Activated gamma-delta T cell treated with Interleukin-2 at 50 U/mL for 16 hours (primary cell): ENCODE data around the gene NR2F6.
A peak's percentile ranks its signal among the peaks of the same experiment; 100 is the strongest.

Source experiments
- DNase-seq: peaks from one replicate; pipeline ENCODE4 v3.0.0-alpha.2; 2020

Gene NR2F6

DNA sequence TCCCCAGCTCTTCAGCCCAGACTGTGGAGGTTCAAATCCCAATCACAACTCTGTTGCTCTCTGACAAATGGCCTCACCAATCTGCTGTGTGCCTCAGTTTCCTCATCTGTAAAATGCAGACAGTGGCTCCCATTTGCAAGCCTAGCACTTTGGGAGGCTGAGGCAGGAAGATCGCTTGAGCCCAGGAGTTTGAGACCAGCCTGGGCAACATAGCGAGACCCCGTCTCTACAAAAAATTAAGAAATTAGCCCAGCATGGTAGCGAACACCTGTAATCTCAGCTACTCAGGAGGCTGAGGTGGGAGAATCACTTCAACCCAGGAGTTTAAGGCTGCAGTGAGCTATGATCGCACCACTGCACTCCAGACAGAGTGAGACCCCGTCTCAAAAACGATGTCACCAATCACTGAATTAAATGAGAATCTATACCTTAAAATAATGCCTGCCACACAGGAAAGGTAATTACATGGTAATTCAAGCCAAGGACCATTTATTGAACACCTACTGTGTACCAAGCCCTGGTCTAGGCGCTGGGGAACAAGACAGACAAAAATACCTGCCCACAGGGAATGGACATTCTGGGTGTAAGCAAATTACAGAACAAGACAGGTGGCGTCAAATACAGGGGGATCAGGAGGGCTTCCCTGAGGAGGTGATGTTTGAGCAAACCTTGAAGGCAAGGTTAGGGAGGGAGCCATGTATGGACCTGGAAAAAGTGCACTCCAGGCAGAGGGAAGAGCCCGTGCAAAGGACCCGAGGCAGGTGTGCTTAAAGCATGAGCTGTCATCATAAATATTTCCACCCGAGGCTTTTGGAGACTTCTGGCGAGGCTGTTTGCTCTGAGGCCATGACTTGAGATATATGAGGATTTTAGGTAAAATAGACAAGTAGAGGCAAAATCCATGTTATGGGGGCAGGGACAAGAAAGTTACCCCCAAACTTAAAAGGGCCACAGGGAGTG lies 7.7 kb downstream of the NR2F6 start:
- no peak for DNase-seq

DNA sequence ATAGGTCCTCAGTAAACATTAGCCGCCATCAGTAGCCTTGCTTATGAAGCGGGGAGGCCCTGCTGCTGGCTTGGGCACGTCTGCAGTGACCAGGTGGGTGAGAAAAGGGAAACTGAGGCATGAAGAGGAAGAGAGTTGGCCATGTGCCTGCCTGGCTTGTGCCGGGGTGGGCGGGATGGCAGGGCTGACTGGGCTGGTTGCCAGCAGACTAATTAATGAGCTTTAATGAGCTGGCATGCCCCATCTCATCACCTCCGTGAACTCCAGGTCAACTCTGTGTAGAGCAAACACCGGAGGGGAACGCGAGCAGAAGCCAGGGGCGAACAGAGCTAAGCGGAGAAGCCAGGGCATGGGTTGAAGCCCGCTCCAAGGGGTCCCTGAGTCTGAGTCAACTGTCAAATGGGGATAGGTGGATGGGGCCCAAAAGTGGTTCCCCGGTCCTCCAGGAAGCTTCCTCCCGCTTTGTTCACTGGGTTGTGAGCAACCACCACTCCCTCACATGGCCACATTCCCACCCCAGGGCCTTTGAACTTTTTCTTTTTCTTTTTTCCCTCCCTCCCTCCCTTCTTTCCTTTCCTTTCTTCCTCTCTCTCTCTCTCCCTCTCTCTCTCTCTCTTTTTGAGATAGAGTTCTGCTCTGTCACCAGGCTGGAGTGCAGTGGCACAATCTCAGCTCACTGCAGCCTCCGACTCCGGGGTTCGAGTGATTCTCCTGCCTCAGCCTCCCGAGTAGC lies 8.7 kb downstream of the NR2F6 start:
- DNase-seq, result no peak

DNA sequence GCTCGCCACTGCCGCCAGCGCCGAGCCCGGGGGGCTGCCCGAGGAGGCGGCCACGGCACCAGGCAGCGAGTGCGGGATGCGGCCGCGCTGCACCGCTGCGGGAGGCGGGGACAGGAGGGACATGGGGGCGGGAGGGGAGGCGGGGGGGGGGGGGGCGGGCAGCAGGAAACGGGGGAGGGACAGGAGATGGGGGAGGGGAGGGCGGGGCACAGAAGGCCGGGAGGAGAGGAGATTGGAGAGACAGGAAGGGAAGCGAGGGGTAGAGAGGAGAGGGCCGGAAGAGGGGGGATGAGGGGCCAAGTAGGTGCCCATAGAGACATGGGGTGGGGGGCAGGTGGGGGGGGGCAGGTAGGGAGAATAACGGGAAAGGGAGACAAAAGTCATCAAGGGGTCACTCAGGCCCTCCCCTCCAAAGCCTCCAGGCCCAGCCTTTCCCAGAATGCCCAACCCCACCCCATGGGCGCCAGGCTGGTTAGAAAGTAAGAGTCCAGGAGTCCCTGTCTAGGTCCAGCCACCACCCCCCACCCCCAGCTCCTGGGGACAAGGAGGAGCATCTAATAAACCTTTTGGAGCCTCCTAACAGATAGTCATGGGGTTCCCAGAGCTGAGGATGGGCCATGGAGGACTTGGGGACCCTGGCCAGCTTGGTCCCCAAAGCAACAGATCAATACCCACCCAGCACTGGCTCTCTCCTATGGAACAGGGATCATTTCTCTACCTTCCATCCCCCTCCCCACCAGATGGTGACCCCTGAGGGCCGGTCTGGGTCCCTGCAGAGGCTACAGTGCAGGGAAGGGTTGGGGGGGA lies 9.5 kb downstream of the NR2F6 start:
- no peak for DNase-seq

DNA sequence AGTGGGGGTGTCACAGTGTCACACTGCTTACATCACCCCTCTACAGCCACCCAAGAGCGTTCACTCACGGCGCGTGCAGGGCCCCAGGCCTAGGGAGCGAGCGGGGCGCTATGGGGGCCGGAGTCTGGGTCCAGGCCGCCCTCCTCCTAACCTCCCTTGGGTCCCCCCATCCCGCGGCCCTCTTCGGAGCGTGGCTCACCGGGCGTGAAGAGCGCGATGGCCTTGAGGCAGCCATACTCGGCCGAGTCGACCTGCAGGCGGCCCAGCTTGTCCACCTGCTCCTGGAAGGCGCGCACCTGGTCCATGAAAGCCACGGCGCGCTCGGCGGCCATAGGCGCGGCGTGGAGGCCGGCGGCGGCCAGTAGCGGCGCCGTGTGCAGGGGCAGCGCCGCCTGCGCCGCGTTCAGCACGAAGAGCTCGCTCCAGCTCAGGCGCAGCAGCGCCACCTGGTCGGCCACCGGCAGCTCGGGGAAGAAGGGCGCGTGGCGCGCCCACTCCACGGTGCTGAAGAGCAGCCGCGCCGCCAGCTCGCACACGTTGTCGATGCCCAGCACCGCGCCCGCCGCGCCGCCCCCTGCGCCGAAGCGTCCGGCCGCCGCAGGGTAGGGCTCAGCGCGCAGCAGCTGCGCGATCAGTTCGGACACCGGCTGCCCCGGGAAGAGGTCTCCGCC lies 10.3 kb downstream of the NR2F6 start:
- DNase-seq, result peak; percentile 68

DNA sequence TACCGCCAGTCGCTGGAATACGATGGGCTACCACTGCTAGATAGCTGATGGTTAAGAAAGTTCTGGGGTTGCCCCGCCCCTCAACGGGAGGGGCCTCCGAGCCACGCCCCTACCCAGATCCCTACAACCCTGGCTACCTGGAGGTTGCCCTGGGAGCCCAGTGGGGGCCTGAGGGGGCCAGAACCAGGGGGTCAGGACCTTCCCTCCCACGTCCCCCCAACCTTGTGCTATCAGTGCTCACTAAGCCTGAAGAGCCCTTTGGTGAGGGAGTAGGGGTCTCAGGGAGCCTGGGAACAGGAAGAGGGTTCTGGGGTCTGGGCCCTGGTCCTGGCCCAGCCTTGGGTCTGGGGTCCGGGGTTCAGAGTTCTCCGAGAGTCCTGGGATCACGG lies 10.8 kb downstream of the NR2F6 start:
- peak; percentile 36 for DNase-seq

DNA sequence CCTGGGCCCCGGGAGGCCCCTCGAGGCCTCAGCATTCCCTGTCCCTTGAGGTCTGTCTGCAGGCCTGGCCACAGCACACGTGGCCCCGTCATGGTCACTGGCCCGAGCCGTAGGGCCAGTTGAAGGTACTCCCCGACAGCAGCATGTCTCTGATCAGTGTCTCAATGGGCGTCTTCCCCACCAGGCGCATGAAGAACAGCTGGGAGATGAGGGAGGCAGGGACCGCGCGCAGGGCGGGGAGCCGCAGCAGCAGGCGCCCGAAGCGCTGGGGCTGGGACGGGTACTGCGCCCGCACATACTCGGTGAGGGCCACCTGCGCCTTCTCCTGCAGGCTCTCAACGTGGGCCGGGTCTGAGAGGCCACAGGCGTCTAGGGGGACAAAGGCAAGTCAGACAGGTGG lies 13.5 kb downstream of the NR2F6 start:
- no peak for DNase-seq

DNA sequence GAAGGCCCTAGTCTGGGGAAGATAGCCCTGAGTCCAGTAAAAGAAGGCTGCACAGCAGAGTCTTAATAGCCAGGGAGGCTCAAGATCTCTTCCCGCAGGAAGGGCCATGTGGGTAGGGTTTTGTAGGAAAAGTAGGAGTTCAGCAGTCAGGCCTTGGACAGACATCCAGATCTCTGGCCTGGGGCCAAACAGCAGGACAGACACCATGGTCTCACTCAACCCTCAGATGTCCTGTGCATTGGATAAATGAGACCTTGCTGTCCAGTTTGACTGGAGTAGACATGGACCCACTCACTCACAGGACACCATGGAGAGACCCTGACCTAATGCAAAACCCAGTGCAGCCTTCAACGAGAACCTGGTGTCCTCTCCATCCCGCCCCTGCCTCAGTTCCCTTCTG lies 15.8 kb downstream of the NR2F6 start:
- no peak for DNase-seq

DNA sequence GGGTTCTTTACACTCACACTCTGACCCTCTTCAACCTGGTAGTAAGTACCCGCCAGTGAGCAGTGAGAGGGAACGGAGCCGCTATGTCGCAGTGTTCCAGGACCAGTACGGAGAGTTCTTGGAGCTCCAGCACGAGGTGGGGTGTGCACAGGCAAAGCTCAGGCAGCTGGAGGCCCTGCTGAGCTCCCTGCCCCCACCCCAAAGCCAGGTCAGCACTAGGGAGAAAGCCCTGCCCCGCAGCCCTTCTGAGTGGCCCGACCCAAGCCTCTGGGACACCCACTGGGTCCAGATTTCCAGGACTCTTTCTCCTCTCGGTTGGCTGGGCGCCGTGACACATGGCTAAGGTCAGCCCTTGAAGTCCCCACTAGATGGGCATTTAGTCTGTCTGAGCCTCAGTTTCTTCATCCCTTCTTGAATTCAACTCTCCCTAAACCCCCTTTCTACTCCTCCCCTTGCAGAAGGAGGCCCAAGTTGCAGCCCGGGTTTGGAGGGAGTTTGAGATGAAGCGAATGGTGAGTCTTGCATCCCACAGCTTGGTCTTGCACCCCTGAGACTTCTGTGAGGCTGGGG lies 17.8 kb downstream of the NR2F6 start:
- no peak for DNase-seq

DNA sequence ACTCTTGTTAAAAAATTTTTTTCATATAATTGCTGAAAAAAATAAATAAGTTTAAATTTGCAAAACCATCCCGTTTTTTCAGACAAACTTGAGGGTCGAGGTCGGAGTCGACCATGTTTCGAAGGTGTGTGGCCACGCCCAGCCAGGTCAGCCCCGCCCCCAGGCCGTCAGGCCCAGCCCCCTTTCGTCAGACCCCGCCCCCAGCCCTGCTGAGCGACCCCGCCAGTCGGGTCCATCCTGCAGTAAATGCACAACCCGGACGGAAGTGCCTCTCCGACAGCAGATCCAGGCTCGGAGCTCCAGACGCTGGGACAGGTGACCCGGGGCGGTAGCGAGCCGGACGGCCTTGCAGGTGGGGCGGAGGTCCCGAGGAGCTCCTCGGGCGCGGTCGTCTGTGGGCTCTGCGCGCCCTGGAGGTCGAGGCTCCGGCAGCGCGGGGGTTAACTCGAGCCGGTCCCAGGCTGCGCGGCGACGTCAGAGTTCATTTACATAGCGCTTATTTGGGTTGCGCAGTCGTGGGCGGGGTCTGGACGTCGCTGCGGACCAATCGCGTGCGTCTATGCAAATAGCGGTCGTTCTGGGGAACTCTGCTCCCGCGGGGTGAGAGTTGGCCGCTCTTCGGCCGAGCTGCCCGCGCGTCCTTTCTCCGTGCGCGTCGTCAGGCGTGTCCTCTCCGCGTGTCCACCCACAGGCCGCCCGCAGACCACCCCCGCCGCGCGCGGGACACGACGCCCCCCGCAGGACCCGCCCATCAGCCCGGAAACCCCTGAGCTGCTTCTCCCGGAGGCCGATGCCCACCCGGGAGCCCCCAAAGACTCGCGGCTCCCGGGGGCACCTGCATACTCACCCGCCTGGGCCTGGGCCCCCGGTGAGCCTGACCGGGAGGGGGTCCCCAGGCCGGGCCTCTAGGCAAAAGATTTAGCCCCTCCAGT lies 19.5 kb downstream of the NR2F6 start, which contains the start of gene OCEL1:
Gene OCEL1, plus strand, starts transcription at position 225 of the 932 bp plus-strand sequence. Its CDS starts 22 bp downstream, at position 247.
- peak; percentile 96 for DNase-seq

DNA sequence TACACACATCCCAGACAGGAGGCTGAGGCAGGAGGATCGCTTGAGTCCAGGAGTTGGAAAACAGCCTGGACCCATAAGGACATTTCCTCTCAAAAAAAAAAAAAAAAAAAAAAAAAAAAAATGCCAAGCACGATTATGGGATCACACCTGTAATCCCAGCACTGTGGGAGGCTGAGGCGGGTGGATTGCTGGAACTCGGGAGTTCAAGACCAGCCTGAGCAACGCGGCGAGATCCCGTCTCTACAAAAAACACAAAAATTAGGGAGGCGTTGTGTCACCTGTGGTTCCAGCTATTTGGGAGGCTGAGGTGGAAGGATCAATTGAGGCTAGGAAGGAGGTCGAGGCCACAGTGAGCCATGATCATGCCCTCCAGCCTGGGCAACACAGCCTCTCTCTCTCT lies 20.7 kb downstream of the NR2F6 start:
- DNase-seq, result no peak

DNA sequence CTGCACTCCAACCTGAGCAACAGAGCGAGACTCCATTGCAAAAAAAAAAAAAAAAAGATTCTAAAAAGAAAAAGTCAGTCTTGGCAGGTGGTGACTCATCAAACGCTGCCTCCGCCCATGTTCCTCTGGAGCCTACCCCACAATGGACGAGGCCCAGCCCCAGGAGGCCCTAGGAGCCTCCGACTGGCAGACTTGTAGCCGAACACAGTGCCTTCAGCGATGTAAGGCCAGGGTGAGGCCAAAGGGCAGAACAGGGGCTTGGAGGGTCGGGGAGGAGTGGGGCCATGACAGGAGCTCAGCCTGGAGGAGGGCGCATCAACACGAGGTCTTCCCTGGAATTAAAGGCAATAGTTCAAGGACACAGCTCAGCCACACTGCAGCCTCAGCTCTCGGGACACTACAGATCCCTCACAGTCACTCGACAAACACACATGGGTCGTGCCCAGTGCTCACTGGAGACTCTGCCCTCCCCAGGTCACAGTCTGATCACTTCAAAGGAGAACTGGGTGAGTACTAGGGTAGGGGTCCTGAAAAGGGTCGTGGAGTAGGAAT lies 25.4 kb downstream of the NR2F6 start:
- DNase-seq, result no peak

DNA sequence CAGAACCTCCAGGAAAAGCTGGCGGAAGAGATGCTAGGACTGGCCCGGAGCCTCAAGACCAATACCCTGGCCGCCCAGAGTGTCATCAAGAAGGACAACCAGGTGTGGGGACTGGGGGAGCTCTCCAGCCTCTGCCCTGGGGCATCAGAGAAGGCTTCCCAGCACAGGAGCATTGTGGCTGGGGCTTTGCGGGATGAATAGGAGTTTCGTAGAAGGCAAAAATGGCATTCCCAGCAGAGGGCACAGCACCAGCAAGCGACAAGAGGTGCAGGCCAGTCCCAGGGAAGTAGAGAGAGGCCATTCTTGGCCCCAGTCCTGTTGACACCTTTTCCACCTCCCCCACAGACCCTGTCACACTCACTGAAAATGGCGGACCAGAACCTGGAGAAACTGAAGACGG lies 26.4 kb downstream of the NR2F6 start:
- no peak for DNase-seq

DNA sequence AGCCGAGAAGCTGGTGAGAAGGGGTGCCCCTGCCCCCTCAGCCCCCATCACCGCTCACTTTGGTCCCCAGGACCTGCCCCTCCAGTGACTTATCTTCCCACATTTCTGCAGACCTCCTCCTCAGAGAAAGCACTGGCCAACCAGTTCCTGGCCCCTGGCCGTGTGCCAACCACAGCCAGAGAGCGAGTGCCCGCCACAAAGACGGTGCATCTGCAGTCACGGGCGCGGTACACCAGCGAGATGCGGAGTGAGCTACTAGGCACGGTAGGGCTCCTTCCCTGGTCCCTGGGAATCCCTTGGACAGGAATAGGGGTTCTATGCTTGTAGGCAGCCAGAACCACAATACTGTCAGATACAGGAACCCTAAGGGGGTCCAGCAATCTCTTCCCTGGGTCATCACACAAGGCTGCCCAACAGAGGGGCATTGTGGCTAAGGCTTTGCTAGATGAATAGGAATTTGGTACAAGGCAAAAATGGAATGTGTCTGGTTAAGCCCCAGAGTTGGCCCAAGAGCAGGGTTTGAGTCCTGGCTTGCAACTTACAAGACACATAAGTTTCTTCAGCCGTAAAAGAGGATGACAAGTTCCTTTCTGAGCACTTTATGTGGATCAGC lies 29.6 kb downstream of the NR2F6 start:
- DNase-seq, result no peak

DNA sequence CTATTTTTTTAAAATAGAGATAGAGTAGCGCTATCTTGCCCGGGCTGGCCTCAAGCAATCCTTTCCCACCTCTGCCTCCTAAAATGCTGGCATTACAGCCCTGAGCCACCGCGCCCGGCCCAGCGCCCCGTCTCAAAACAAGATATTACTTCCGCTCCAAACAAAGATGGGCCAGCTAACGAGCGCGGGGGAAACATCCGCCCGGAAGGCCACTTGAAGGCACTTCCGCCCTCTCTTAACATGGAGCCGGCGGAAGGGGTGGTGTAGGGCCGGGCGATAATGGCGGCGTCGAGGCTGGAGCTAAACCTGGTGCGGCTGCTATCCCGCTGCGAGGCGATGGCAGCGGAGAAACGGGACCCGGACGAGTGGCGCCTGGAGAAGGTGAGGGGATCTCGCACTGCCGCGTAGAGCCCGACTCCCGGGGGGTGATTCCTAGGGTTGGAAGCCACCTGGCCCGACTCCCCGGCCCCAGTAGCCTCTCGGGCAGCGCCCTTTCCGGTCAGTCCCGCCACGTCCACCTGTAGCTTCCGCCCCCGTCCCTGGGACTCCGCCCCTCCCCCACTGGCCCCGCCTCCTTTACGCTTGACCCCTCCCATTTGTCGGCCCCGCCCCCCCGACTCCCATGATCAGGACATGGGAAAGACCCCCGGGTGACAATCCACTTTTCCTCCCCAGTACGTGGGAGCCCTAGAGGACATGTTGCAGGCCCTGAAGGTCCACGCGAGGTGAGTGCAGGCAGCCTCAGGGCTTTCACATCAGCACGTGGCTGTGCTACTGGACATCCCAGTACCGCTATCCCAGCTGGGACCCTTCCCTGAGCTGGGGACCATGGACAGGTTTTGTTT lies 30.4 kb downstream of the NR2F6 start, which contains the start of gene USE1:
Gene USE1, plus strand, starts transcription at position 231 of the 845 bp plus-strand sequence. Its CDS starts 49 bp downstream, at position 280.
- peak; percentile 87 for DNase-seq

DNA sequence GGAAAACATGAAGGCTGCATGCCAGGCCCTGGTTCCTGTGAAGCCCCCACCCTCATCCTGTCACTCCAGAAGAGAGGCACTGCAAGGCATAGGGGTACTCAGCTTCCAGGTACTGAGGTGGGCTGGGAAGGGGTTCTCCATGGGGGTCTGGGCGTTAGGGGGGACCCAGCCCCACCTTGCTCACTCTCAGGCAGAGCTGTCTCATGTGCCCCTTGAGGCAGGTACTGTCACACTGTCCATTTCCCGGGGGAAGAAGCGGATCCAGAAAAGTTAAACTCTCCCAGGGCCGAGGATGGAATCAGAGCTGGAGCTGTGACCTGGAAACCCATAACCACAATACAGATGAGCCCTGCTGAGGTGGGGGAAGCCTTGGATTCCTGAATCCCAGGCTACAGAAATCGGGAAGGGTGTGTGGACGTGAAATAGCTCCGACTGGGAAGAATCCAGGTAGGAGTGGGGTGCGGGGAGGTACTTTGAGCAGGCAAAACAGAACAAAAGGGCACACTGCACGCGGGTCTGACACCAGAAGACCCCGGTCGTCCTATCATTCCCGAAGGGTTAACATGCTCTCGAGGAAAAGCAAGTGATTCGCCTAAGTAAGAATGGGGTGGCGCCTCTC lies 31.1 kb downstream of the NR2F6 start:
- DNase-seq, result no peak

DNA sequence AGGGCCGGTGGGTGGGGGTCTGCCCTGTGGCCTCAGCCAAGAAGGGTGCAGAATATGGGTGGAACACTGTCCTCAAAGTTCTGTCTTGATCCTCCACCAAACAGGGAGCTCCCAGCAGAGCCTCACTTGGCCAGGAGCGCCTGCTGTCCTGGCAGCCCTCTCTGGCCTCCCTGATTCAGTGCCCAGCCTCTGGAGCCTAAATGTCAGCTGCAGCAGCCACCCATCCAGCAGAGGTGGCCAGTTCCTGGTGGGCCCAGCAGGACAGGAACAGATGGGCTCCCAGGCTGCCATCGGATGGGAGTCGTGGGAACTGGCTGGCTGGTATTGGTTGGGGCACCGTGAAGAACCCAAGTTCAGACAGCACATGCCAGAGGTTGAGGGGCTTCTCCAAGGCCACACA lies 32.4 kb downstream of the NR2F6 start:
- no peak for DNase-seq

DNA sequence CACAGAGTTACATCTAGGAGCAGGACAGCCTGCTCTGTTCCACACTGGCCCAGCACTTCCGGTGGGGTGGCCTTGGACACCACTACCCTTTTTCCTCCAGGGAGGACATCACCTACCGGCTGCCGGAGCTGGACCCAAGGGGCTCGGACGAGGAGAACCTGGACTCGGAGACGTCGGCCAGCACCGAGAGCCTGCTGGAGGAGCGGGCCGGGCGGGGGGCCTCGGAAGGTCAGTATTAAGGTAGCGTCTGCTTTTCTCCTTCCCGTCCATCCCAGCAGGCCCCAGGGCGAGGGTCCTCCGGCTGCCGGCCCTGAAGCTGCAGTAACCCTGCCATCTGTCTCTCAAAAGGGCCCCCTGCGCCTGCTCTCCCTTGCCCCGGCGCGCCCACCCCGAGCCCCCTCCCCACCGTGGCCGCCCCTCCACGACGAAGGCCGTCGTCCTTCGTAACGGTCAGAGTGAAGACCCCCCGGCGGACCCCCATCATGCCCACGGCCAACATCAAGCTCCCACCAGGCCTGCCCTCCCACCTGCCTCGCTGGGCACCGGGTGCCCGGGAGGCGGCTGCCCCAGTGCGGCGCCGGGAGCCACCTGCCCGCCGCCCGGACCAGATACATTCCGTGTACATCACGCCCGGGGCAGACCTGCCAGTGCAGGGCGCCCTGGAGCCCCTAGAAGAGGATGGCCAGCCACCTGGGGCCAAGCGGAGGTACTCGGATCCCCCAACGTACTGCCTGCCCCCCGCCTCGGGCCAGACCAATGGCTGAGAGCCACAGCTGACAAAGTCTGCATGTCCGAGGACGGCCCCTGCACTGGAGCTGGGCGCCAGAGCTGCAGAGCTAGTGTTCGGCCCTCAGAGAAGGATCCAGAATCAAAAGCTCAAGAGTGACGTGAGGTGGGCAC lies 33.9 kb downstream of the NR2F6 start:
- DNase-seq, result no peak

DNA sequence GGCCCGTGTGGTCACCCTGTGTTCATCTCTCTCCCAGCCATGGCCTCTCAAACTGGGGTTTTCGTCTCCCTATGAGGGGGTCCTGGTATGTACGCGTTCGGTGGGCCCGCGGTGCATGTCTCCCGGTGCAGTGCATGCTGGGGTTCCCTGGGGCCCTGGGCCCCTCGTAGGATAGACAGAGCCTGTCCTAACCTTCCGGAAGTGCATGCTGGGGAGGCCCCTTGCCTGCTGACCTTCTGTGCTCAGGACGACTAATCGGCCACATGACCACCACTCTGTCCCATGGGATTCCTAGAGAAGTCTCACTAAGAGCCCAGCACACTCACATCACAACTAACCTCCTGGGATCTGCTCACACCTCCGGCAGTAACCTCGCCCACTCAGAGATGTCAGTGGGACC lies 35.4 kb downstream of the NR2F6 start:
- no peak for DNase-seq
